Measurements from ENCODE around the gene OSBPL7.

GRCh38 chr17:47850692-47851573, 29.3 kb upstream of the OSBPL7 start, which contains the start of gene SP6:
- no peak for TF ChIP-seq TAF1 (IDR thresholded peaks at IDR 0.05; ENCODE audit: borderline replicate concordance, insufficient read depth, low read length)
- TF ChIP-seq POLR2AphosphoS5 (IDR thresholded peaks at IDR 0.05; ENCODE audit: low read depth, low read length): no peak
